NCI-H460 (cell line): ENCODE data around the gene IL6R. TPM values are rescaled to one million over a fixed set of nuclear protein-coding genes. Genes with fewer than 3 reads are reported as not detected.
"Not testable (repeated sequence)": the region's sequence is repeated elsewhere in the genome, so short reads cannot be mapped to it uniquely, and the experiment has no call there.

Source experiments
- DNase-seq: peaks from one replicate; pipeline ENCODE4 v3.0.0-alpha.2; 2016; ENCODE audit warnings: low read depth; ENCODE audit errors: extremely low read depth
- total RNA-seq: library from RNA; depleted of rRNA; stranded (reverse); fragments of >200 nt; shearing (Covaris generic); gene quantifications from 2 replicates; pipeline ENCODE4 v1.2.3, GENCODE V29; 2014

Gene IL6R
- total RNA-seq, 1 experiment from 2014 or later = 4.9 TPM

- no peak for DNase-seq
Measured at GRCh38 chr1:154406572-154406879, 1.4 kb downstream of the IL6R start.

GRCh38 chr1:154406886-154407197 lies 1.7 kb downstream of the IL6R start:
- no peak for DNase-seq

- no peak for DNase-seq
Measured at GRCh38 chr1:154407198-154408091, 2.3 kb downstream of the IL6R start.

GRCh38 chr1:154408174-154408777 lies 3.1 kb downstream of the IL6R start:
- DNase-seq = no peak

- DNase-seq = no peak
Measured at GRCh38 chr1:154410185-154410827, 5.2 kb downstream of the IL6R start.

- DNase-seq = no peak
Measured at GRCh38 chr1:154411525-154411924, 6.4 kb downstream of the IL6R start.

GRCh38 chr1:154413177-154413783 lies 8.1 kb downstream of the IL6R start:
- no peak for DNase-seq

GRCh38 chr1:154414606-154415005 lies 9.5 kb downstream of the IL6R start:
- DNase-seq = no peak

GRCh38 chr1:154416471-154417337 lies 11.6 kb downstream of the IL6R start:
- DNase-seq = no peak

GRCh38 chr1:154417338-154417608 lies 12.1 kb downstream of the IL6R start:
- DNase-seq = no peak

- no peak for DNase-seq
Measured at GRCh38 chr1:154418062-154418921, 13.1 kb downstream of the IL6R start.

GRCh38 chr1:154418923-154419619 lies 13.9 kb downstream of the IL6R start:
- DNase-seq = no peak

- peak; percentile 81 for DNase-seq
Measured at GRCh38 chr1:154419620-154420571, 14.8 kb downstream of the IL6R start.

- DNase-seq = no peak
Measured at GRCh38 chr1:154420961-154421924, 16.1 kb downstream of the IL6R start.

- DNase-seq = not testable (repeated sequence)
Measured at GRCh38 chr1:154422049-154422448, 16.9 kb downstream of the IL6R start.

- DNase-seq = no peak
Measured at GRCh38 chr1:154422521-154422920, 17.4 kb downstream of the IL6R start.
